ENCODE results near the gene VPS16. TPM values are rescaled to one million over a fixed set of nuclear protein-coding genes. Genes with fewer than 3 reads are reported as not detected.
A peak's percentile ranks its signal among the peaks of the same experiment; 100 is the strongest.

The VPS16 gene
- total RNA-seq, 1 experiment from 2014 or later: 26.2 TPM

DNA sequence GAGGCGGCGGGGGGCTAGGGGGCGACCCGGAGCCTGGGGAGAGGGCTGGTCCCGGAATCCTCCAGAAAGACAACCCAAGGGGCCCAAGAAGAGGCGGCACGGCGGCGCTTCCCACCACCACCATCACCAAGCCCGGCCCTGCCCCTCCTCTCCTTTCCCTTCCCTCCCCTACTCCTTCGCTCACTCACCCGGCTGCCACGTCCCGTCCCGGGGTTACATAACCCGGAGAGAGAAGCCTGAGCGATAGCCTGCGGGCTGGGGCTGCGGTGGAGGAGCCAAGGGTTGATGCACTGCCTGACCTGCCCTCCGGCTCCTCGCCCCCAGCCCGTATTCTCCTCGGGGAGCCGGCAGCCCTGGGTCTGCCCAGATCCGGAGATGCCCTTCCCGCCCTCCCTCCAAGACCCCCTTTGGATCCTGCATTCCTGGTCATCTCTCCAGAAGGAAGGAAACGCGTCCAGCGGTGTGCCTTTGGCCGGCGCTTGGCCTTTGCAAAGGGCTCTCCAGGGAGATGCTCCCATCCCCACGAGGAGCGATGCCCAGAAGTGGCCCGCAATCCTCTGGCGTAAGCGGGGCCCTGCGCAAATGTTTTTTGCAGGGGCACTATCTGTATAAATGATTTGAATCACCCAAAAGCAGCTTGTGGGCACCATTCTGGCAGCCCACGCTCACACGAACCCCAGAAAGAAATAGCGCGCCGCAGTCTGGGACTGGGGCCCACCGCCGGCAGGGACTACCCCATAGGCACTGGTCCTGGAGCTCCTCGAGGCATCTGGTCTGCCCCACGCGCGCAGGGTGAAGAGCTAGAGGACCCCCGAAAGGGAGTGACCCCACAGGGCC lies 35.5 kb upstream of the VPS16 start:
- peaks cover 93% of the 10 kb centered on the region for H3K27me3 Mint-ChIP-seq (ENCODE audit: low read depth)
- peak; percentile 49 for DNase-seq (ENCODE audit: low spot score)
- CTCF ChIA-PET: interaction anchor here (1.0 to 1.8 kb wide), 4 partner anchors 11 to 196 kb away, joined by 3 to 7 read pairs (median 4); partner anchors contain the start of gene TMEM239

GRCh38 chr20:2805689-2806350 lies 34.7 kb upstream of the VPS16 start:
- POLR2A ChIA-PET: no interaction called here
- Mint-ChIP-seq H3K4me3 (peak overlapping the region; percentile 55), H3K36me3 (no peaks in the 10 kb centered on the region), H3K9me3 (peaks cover 4% of the 10 kb centered on the region; the same call in 1 of the 2 replicates), H3K27me3 (ENCODE audit: low read depth) (peaks cover 94% of the 10 kb centered on the region), H3K27ac (no peak overlapping the region), H3K4me1 (peaks cover 20% of the 10 kb centered on the region)
- CTCF ChIA-PET: interaction anchor here (1.0 to 1.1 kb wide), 3 partner anchors 11 to 195 kb away, joined by 3 to 5 read pairs (median 3); partner anchors contain the start of gene TMEM239
- DNase-seq (ENCODE audit: low spot score): no peak
- ATAC-seq: peak; percentile 15
- no peak for TF ChIP-seq CBFB (CRISPR knock-in tag; IDR thresholded peaks at IDR 0.05; ENCODE audit: low read depth)
- TF ChIP-seq ZNF396 (CRISPR knock-in tag; IDR thresholded peaks at IDR 0.05; ENCODE audit: borderline replicate concordance): no peak
- no peak for TF ChIP-seq PRRX2 (CRISPR knock-in tag; IDR thresholded peaks at IDR 0.05)
- TF ChIP-seq FOXP1 (CRISPR knock-in tag; IDR thresholded peaks at IDR 0.05; ENCODE audit: borderline replicate concordance): 0 out of 2 replicates have a peak, but pooled peaks have one; percentile 32

More for the DNA sequence above, 35.5 kb upstream of the VPS16 start:
- POLR2A ChIA-PET: no interaction called here
- peak; percentile 49 for ATAC-seq
- TF ChIP-seq, protein P1, sequence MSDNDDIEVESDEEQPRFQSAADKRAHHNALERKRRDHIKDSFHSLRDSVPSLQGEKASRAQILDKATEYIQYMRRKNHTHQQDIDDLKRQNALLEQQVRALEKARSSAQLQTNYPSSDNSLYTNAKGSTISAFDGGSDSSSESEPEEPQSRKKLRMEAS (CRISPR knock-in tag; IDR thresholded peaks at IDR 0.05): 0 out of 2 replicates have a peak, but pooled peaks have one; percentile 36
- TF ChIP-seq CREB1 (CRISPR knock-in tag; IDR thresholded peaks at IDR 0.05): no peak
- Mint-ChIP-seq H3K4me3 (peak overlapping the region; percentile 55), H3K27ac (no peak overlapping the region), H3K9me3 (0 out of 2 replicates have a peak, but pooled peaks cover 4% of the 10 kb centered on the region), H3K36me3 (no peaks in the 10 kb centered on the region), H3K4me1 (peaks cover 22% of the 10 kb centered on the region)

- H3K4me1 Mint-ChIP-seq: peaks cover 16% of the 10 kb centered on the region
- no peak for TF ChIP-seq CDX4 (CRISPR knock-in tag; IDR thresholded peaks at IDR 0.05; ENCODE audit: borderline replicate concordance)
- TF ChIP-seq RELA (CRISPR knock-in tag; IDR thresholded peaks at IDR 0.05; ENCODE audit: borderline replicate concordance): no peak
- TF ChIP-seq JAZF1 (CRISPR knock-in tag; IDR thresholded peaks at IDR 0.05): no peak
- TF ChIP-seq RORB (CRISPR knock-in tag; IDR thresholded peaks at IDR 0.05): no peak
- TF ChIP-seq, protein P2, sequence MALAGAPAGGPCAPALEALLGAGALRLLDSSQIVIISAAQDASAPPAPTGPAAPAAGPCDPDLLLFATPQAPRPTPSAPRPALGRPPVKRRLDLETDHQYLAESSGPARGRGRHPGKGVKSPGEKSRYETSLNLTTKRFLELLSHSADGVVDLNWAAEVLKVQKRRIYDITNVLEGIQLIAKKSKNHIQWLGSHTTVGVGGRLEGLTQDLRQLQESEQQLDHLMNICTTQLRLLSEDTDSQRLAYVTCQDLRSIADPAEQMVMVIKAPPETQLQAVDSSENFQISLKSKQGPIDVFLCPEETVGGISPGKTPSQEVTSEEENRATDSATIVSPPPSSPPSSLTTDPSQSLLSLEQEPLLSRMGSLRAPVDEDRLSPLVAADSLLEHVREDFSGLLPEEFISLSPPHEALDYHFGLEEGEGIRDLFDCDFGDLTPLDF (CRISPR knock-in tag; IDR thresholded peaks at IDR 0.05): no peak
- ATAC-seq (no peak), DNase-seq (ENCODE audit: low spot score) (no peak)
- H3K9me3 Mint-ChIP-seq: peaks cover 8% of the 10 kb centered on the region
- no peak overlapping the region for H3K4me3 Mint-ChIP-seq
- no peaks in the 10 kb centered on the region for H3K36me3 Mint-ChIP-seq
- ChIA-PET CTCF (interaction anchor here (1.1 kb wide), 1 partner anchor 10 kb away, joined by 3 read pairs; the partner anchor contains the start of gene TMEM239), POLR2A (no interaction called here)
- no peak overlapping the region for H3K27ac Mint-ChIP-seq
- peaks cover 94% of the 10 kb centered on the region for H3K27me3 Mint-ChIP-seq (ENCODE audit: low read depth)
These were observed 34.2 kb upstream of the VPS16 start for GRCh38 chr20:2806351-2806701.

DNA sequence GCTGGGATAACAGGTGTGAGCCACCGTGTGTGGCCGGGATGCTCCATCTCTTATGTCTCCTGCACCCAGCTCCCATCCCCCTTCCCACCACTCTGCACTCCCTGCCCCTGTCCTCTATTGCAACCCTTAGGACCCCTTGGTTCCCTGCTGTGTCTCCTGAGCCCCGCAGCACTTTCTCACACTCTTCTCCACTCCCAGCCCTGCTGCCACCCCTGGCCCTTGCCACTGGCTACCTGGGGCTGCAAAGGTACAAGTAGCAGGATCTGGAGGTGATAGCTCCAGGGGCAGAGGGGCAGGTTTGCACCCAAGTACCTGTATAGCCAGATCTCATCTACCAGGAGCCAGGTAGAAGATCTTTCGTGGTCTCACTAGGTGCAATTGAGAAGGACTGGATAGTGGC lies 33.5 kb upstream of the VPS16 start:
- ChIA-PET CTCF (interaction anchor here (1.1 kb wide), 1 partner anchor 10 kb away, joined by 3 read pairs; the partner anchor contains the start of gene TMEM239), POLR2A (no interaction called here)
- no peak overlapping the region for H3K27ac Mint-ChIP-seq
- no peaks in the 10 kb centered on the region for H3K36me3 Mint-ChIP-seq
- H3K4me3 Mint-ChIP-seq: no peak overlapping the region
- peaks cover 12% of the 10 kb centered on the region for H3K4me1 Mint-ChIP-seq
- peaks cover 14% of the 10 kb centered on the region for H3K9me3 Mint-ChIP-seq
- peaks cover 93% of the 10 kb centered on the region for H3K27me3 Mint-ChIP-seq (ENCODE audit: low read depth)
- ATAC-seq: no peak
- DNase-seq (ENCODE audit: low spot score): no peak
- TF ChIP-seq, protein P3, sequence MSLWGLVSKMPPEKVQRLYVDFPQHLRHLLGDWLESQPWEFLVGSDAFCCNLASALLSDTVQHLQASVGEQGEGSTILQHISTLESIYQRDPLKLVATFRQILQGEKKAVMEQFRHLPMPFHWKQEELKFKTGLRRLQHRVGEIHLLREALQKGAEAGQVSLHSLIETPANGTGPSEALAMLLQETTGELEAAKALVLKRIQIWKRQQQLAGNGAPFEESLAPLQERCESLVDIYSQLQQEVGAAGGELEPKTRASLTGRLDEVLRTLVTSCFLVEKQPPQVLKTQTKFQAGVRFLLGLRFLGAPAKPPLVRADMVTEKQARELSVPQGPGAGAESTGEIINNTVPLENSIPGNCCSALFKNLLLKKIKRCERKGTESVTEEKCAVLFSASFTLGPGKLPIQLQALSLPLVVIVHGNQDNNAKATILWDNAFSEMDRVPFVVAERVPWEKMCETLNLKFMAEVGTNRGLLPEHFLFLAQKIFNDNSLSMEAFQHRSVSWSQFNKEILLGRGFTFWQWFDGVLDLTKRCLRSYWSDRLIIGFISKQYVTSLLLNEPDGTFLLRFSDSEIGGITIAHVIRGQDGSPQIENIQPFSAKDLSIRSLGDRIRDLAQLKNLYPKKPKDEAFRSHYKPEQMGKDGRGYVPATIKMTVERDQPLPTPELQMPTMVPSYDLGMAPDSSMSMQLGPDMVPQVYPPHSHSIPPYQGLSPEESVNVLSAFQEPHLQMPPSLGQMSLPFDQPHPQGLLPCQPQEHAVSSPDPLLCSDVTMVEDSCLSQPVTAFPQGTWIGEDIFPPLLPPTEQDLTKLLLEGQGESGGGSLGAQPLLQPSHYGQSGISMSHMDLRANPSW (CRISPR knock-in tag; conservative IDR thresholded peaks at IDR 0.05; ENCODE audit: low read depth): no peak
- TF ChIP-seq FOXP1 (CRISPR knock-in tag; IDR thresholded peaks at IDR 0.05; ENCODE audit: borderline replicate concordance) (no peak), USF1 (CRISPR knock-in tag; IDR thresholded peaks at IDR 0.05) (no peak), ZNF317 (CRISPR knock-in tag; IDR thresholded peaks at IDR 0.05; ENCODE audit: borderline replicate concordance, low read depth) (no peak), GTF2I (CRISPR knock-in tag; conservative IDR thresholded peaks at IDR 0.05) (no peak), ATF2 (CRISPR knock-in tag; IDR thresholded peaks at IDR 0.05; ENCODE audit: borderline replicate concordance, low read depth) (no peak)
- TF ChIP-seq, protein P1 (CRISPR knock-in tag; IDR thresholded peaks at IDR 0.05): no peak
